ENCODE measurements around the gene PDCD1LG2. TPM values are rescaled to one million over a fixed set of nuclear protein-coding genes. Genes with fewer than 3 reads are reported as not detected.
"Not testable (repeated sequence)": the region's sequence is repeated elsewhere in the genome, so short reads cannot be mapped to it uniquely, and the experiment has no call there.

Gene PDCD1LG2
- total RNA-seq, 1 donor from 2014 or later, result 8.8 TPM

GRCh38 chr9:5493679-5494511, 16.4 kb upstream of the PDCD1LG2 start:
- H3K27me3 ChIP-seq (ENCODE audit: insufficient read depth, low read length), result no peaks in the 10 kb centered on the region
- peaks cover 17% of the 10 kb centered on the region for H3K4me1 ChIP-seq (ENCODE audit: insufficient read depth, low read length)
- Mint-ChIP-seq H3K4me3 (ENCODE audit: unreplicated experiment) (no peak overlapping the region), H3K27me3 (ENCODE audit: low read depth, unreplicated experiment) (no peaks in the 10 kb centered on the region), H3K36me3 (ENCODE audit: low read depth, unreplicated experiment) (no peaks in the 10 kb centered on the region), H3K9me3 (ENCODE audit: unreplicated experiment) (no peaks in the 10 kb centered on the region), H3K27ac (ENCODE audit: unreplicated experiment) (peak overlapping the region; percentile 54), H3K4me1 (ENCODE audit: low read depth, unreplicated experiment) (peaks cover 13% of the 10 kb centered on the region)
- peak overlapping the region; percentile 19 for H3K4me3 ChIP-seq (ENCODE audit: insufficient read depth, low read depth, low read length)
- H3K27ac ChIP-seq (ENCODE audit: low read depth, low read length), result peak overlapping the region; percentile 95
- H3K9me3 ChIP-seq (ENCODE audit: insufficient read depth, low read depth, low read length), result no peaks in the 10 kb centered on the region
- no peaks in the 10 kb centered on the region for H3K36me3 ChIP-seq (ENCODE audit: insufficient read depth, low read length)
- peak overlapping the region; percentile 76 for H3K4me2 ChIP-seq (ENCODE audit: low read length)
- TF ChIP-seq CTCF (IDR thresholded peaks at IDR 0.05; ENCODE audit: insufficient read depth, low read depth, low read length) (no peak), EZH2 (IDR thresholded peaks at IDR 0.05; ENCODE audit: insufficient read depth, low read length) (no peak)
- H2AFZ ChIP-seq (ENCODE audit: low read depth, low read length), result peak overlapping the region; percentile 52
- H3K79me2 ChIP-seq (ENCODE audit: insufficient read depth, low read length), result no peaks in the 10 kb centered on the region
- peak overlapping the region; percentile 67 for H3K9ac ChIP-seq (ENCODE audit: low read length)
- no peaks in the 10 kb centered on the region for H4K20me1 ChIP-seq (ENCODE audit: insufficient read depth, low read length)
- FAIRE-seq (no peak), DNase-seq (ENCODE audit: low read depth) (peak; percentile 84)

GRCh38 chr9:5494765-5495164, 15.6 kb upstream of the PDCD1LG2 start:
- H3K4me3 ChIP-seq (ENCODE audit: insufficient read depth, low read depth, low read length); DNase-seq (ENCODE audit: low read depth); H3K27me3 ChIP-seq (ENCODE audit: insufficient read depth, low read length); H3K36me3 Mint-ChIP-seq (ENCODE audit: low read depth, unreplicated experiment); H3K27me3 Mint-ChIP-seq (ENCODE audit: low read depth, unreplicated experiment); H3K9me3 ChIP-seq (ENCODE audit: insufficient read depth, low read depth, low read length); H3K9ac ChIP-seq (ENCODE audit: low read length); FAIRE-seq; H3K36me3 ChIP-seq (ENCODE audit: insufficient read depth, low read length); H3K79me2 ChIP-seq (ENCODE audit: insufficient read depth, low read length); H2AFZ ChIP-seq (ENCODE audit: low read depth, low read length); H3K4me3 Mint-ChIP-seq (ENCODE audit: unreplicated experiment); H3K27ac ChIP-seq (ENCODE audit: low read depth, low read length); H3K27ac Mint-ChIP-seq (ENCODE audit: unreplicated experiment); H3K9me3 Mint-ChIP-seq (ENCODE audit: unreplicated experiment); H3K4me2 ChIP-seq (ENCODE audit: low read length); H4K20me1 ChIP-seq (ENCODE audit: insufficient read depth, low read length): not testable (repeated sequence)
- peaks cover 14% of the 10 kb centered on the region for H3K4me1 Mint-ChIP-seq (ENCODE audit: low read depth, unreplicated experiment)
- H3K4me1 ChIP-seq (ENCODE audit: insufficient read depth, low read length), result peaks cover 20% of the 10 kb centered on the region

GRCh38 chr9:5499157-5499556, 11.2 kb upstream of the PDCD1LG2 start:
- H3K4me3 Mint-ChIP-seq (ENCODE audit: unreplicated experiment), result no peak overlapping the region
- peaks cover 11% of the 10 kb centered on the region for H3K4me1 Mint-ChIP-seq (ENCODE audit: low read depth, unreplicated experiment)

More at GRCh38 chr9:5499157-5499556, 11.2 kb upstream of the PDCD1LG2 start:
- FAIRE-seq (no peak), DNase-seq (ENCODE audit: low read depth) (no peak)
- Mint-ChIP-seq H3K36me3 (ENCODE audit: low read depth, unreplicated experiment) (no peaks in the 10 kb centered on the region), H3K9me3 (ENCODE audit: unreplicated experiment) (no peaks in the 10 kb centered on the region), H3K27me3 (ENCODE audit: low read depth, unreplicated experiment) (no peaks in the 10 kb centered on the region), H3K27ac (ENCODE audit: unreplicated experiment) (no peak overlapping the region)
- Histone ChIP-seq H4K20me1 (ENCODE audit: insufficient read depth, low read length) (no peaks in the 10 kb centered on the region), H3K36me3 (ENCODE audit: insufficient read depth, low read length) (no peaks in the 10 kb centered on the region), H3K79me2 (ENCODE audit: insufficient read depth, low read length) (no peaks in the 10 kb centered on the region), H3K4me3 (ENCODE audit: insufficient read depth, low read depth, low read length) (no peak overlapping the region), H3K9me3 (ENCODE audit: insufficient read depth, low read depth, low read length) (no peaks in the 10 kb centered on the region), H3K4me1 (ENCODE audit: insufficient read depth, low read length) (peaks cover 17% of the 10 kb centered on the region), H3K27me3 (ENCODE audit: insufficient read depth, low read length) (no peaks in the 10 kb centered on the region), H3K27ac (ENCODE audit: low read depth, low read length) (no peak overlapping the region), H3K4me2 (ENCODE audit: low read length) (no peak overlapping the region), H3K9ac (ENCODE audit: low read length) (no peak overlapping the region), H2AFZ (ENCODE audit: low read depth, low read length) (no peak overlapping the region)
- TF ChIP-seq CTCF (IDR thresholded peaks at IDR 0.05; ENCODE audit: insufficient read depth, low read depth, low read length), result no peak
- TF ChIP-seq EZH2 (IDR thresholded peaks at IDR 0.05; ENCODE audit: insufficient read depth, low read length), result no peak

Measured in astrocyte (in vitro differentiated cells and primary cell).